ENCODE measurements around the gene MBP. TPM values are rescaled to one million over a fixed set of nuclear protein-coding genes. Genes with fewer than 3 reads are reported as not detected.

The MBP gene
- total and polyA plus RNA-seq, 2 of the 13 experiments (the other 11 are each of a cell fraction or from before 2014, with no cell fraction given) = 5.0 to 8.5 TPM

DNA sequence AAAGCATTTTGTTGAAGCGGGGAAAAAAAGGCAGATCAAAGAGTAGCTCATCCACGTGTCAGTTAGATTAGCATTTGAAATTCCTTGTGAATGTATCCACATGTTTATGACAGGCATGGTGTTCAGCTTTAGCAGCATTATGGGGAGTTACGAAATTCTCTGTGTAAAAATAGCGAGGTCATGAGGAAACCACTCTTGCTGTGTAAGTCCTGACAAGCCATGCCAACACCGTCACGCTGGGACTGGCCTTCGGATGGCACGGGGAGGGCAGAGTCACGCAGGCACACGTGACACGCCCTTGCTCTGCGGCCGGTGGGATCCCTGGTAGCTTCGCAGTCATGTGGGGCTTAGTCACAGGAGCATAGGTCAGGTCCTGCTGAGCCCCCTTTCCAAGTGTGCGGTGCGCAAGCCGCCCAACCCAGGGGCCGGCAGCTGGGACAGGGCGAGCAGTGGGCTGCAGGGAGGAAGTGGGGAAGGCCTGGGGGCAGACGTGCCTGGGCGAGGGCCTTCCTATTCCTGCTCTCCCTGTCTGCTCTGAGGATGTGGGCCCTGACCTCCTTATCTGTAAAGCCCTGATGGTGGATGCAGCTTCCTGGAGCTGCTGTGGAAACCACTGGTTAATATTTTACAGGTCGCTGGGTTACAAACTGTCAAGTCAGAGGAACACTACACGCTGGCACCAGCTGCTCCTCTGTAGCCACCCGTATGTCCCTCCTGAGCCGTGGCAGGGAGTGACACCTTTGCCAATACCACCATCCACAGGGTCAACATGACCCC, 18.0 kb downstream of the MBP start (continued):
- TF ChIP-seq, protein P1, sequence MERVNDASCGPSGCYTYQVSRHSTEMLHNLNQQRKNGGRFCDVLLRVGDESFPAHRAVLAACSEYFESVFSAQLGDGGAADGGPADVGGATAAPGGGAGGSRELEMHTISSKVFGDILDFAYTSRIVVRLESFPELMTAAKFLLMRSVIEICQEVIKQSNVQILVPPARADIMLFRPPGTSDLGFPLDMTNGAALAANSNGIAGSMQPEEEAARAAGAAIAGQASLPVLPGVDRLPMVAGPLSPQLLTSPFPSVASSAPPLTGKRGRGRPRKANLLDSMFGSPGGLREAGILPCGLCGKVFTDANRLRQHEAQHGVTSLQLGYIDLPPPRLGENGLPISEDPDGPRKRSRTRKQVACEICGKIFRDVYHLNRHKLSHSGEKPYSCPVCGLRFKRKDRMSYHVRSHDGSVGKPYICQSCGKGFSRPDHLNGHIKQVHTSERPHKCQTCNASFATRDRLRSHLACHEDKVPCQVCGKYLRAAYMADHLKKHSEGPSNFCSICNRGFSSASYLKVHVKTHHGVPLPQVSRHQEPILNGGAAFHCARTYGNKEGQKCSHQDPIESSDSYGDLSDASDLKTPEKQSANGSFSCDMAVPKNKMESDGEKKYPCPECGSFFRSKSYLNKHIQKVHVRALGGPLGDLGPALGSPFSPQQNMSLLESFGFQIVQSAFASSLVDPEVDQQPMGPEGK (CRISPR knock-in tag; IDR thresholded peaks at IDR 0.05) = peak; percentile 74; the same call in 1 of the 2 replicates
- TF ChIP-seq SALL2 (CRISPR knock-in tag; IDR thresholded peaks at IDR 0.05) (peak; percentile 57; the same call in 1 of the 2 replicates), MTA3 (CRISPR knock-in tag; IDR thresholded peaks at IDR 0.05) (no peak), ZKSCAN5 (CRISPR knock-in tag; IDR thresholded peaks at IDR 0.05) (no peak), TOPORS (CRISPR knock-in tag; IDR thresholded peaks at IDR 0.05) (peak; percentile 23; the same call in 1 of the 2 replicates), ZNF17 (CRISPR knock-in tag; IDR thresholded peaks at IDR 0.05) (no peak), NCOA5 (CRISPR knock-in tag; IDR thresholded peaks at IDR 0.05) (no peak), CREM (IDR thresholded peaks at IDR 0.05) (peak; percentile 35; the same call in 1 of the 2 replicates), CREM (CRISPR knock-in tag; IDR thresholded peaks at IDR 0.05) (no peak), MXD4 (CRISPR knock-in tag; IDR thresholded peaks at IDR 0.05) (peak; percentile 56), ZNF552 (CRISPR knock-in tag; IDR thresholded peaks at IDR 0.05; ENCODE audit: borderline replicate concordance) (peak; percentile 37; the same call in 1 of the 2 replicates), NR2F6 (IDR thresholded peaks at IDR 0.05) (peak; percentile 72; the same call in 1 of the 2 replicates), NR2F6 (CRISPR knock-in tag; IDR thresholded peaks at IDR 0.05) (peak; percentile 87), CEBPG (CRISPR knock-in tag; IDR thresholded peaks at IDR 0.05) (peak; percentile 69), ZNF3 (CRISPR knock-in tag; IDR thresholded peaks at IDR 0.05) (no peak), REPIN1 (CRISPR knock-in tag; IDR thresholded peaks at IDR 0.05; ENCODE audit: borderline replicate concordance, low read depth) (peak; percentile 38; the same call in 1 of the 2 replicates), KLF6 (CRISPR knock-in tag; IDR thresholded peaks at IDR 0.05) (peak; percentile 79; the same call in 1 of the 2 replicates), ZNF10 (CRISPR knock-in tag; IDR thresholded peaks at IDR 0.05; ENCODE audit: borderline replicate concordance, low read depth) (no peak), ZNF547 (CRISPR knock-in tag; IDR thresholded peaks at IDR 0.05) (no peak), TBL1XR1 (IDR thresholded peaks at IDR 0.05; ENCODE audit: borderline replicate concordance, low read length, partially characterized antibody) (peak; percentile 39), MEIS2 (CRISPR knock-in tag; IDR thresholded peaks at IDR 0.05) (peak; percentile 71; the same call in 1 of the 2 replicates), ZFP36L1 (CRISPR knock-in tag; IDR thresholded peaks at IDR 0.05) (no peak)
- TF ChIP-seq, protein P2, sequence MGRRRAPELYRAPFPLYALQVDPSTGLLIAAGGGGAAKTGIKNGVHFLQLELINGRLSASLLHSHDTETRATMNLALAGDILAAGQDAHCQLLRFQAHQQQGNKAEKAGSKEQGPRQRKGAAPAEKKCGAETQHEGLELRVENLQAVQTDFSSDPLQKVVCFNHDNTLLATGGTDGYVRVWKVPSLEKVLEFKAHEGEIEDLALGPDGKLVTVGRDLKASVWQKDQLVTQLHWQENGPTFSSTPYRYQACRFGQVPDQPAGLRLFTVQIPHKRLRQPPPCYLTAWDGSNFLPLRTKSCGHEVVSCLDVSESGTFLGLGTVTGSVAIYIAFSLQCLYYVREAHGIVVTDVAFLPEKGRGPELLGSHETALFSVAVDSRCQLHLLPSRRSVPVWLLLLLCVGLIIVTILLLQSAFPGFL (CRISPR knock-in tag; IDR thresholded peaks at IDR 0.05) = no peak
- TF ChIP-seq, protein P3, sequence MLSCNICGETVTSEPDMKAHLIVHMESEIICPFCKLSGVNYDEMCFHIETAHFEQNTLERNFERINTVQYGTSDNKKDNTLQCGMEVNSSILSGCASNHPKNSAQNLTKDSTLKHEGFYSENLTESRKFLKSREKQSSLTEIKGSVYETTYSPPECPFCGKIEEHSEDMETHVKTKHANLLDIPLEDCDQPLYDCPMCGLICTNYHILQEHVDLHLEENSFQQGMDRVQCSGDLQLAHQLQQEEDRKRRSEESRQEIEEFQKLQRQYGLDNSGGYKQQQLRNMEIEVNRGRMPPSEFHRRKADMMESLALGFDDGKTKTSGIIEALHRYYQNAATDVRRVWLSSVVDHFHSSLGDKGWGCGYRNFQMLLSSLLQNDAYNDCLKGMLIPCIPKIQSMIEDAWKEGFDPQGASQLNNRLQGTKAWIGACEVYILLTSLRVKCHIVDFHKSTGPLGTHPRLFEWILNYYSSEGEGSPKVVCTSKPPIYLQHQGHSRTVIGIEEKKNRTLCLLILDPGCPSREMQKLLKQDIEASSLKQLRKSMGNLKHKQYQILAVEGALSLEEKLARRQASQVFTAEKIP (CRISPR knock-in tag; IDR thresholded peaks at IDR 0.05; ENCODE audit: borderline replicate concordance) = no peak
- TF ChIP-seq, protein P4, sequence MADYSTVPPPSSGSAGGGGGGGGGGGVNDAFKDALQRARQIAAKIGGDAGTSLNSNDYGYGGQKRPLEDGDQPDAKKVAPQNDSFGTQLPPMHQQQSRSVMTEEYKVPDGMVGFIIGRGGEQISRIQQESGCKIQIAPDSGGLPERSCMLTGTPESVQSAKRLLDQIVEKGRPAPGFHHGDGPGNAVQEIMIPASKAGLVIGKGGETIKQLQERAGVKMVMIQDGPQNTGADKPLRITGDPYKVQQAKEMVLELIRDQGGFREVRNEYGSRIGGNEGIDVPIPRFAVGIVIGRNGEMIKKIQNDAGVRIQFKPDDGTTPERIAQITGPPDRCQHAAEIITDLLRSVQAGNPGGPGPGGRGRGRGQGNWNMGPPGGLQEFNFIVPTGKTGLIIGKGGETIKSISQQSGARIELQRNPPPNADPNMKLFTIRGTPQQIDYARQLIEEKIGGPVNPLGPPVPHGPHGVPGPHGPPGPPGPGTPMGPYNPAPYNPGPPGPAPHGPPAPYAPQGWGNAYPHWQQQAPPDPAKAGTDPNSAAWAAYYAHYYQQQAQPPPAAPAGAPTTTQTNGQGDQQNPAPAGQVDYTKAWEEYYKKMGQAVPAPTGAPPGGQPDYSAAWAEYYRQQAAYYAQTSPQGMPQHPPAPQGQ (CRISPR knock-in tag; IDR thresholded peaks at IDR 0.05; ENCODE audit: borderline replicate concordance) = 0 out of 2 replicates have a peak, but pooled peaks have one; percentile 80

Data from HepG2 (cell line).